ENCODE results near the gene DLGAP1. TPM values are rescaled to one million over a fixed set of nuclear protein-coding genes. Genes with fewer than 3 reads are reported as not detected.

Gene DLGAP1
- total and polyA plus RNA-seq, 2 experiments from 2014 or later, result 0.13 to 0.22 TPM

DNA sequence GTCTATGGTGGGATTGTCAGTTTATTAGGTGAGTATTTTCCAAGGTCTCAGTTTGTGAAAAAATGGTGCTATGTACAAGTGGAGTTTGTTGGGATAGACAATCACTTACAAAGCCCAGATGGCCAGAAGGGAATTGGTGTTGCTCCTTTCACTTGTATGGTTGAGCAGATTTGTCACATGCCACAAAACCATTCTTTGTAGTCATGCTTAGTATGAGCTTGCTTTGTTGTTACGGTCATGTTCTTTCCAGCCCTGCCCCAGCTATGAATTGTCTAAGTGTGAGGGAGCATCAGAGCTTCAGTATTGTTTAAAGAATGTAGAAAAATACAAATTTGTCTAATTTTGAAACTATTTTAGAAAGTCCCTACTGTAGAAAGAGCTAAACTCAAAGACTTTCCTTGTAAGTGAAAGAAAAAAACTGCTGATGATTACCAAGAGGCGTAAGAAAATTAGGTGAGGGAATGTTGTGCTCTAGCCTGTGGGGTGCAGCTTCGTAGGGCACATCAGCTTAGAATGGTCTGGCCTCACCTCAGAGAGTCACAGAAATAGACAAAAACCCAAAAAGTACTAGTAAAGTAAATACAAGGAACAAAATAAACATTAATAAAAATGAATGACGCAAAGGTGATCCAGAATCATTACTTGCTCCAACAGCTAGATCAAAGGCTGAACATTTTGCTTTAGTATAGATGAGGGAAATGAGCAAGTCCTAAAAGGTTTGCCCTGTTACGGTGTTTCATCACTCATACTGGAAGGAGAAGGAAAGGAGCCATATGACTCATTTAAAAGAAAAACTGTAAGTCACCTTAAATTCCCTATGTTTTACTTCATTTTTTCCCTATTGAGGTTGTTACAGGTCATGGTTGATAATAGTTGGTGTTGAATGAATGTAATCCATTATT, 995.9 kb downstream of the DLGAP1 start:
- peaks cover 62% of the 10 kb centered on the region for H3K4me1 ChIP-seq (ENCODE audit: insufficient read depth)
- 74 to 75% methylated on average over 5 of the region's 5 CpGs for WGBS, 2 experiments (ENCODE audit: low coverage in 1 of 2, low lambda C conversion rate in 2 of 2, missing lambda C conversion rate in 2 of 2)
- peak overlapping the region; percentile 71 for H3K27ac ChIP-seq
- no peaks in the 10 kb centered on the region for H3K27me3 ChIP-seq (replicated peaks; ENCODE audit: insufficient read depth)
- peaks cover 52% of the 10 kb centered on the region for H3K36me3 ChIP-seq (ENCODE audit: low read depth)
- peaks cover 70% of the 10 kb centered on the region for H3K79me2 ChIP-seq (ENCODE audit: insufficient read depth)
- no peaks in the 10 kb centered on the region for H4K20me1 ChIP-seq (ENCODE audit: insufficient read depth)
- H3K9me3 ChIP-seq (ENCODE audit: low read depth), result no peaks in the 10 kb centered on the region
- H3K9ac ChIP-seq, result peak overlapping the region; percentile 47
- no peak overlapping the region for H2AFZ ChIP-seq
- no peak overlapping the region for H3K4me3 ChIP-seq
- H3K4me2 ChIP-seq (ENCODE audit: unreplicated experiment), result peak overlapping the region; percentile 44
- in situ Hi-C loops (cut with MboI), result loop anchor here (10.0 kb wide), 1 partner anchor 206 kb away; no protein-coding TSS in a partner anchor
- peak; percentile 83 for DNase-seq
- peaks cover 89% of the 10 kb centered on the region for H3F3A ChIP-seq (ENCODE audit: insufficient read depth)
- no peaks in the 10 kb centered on the region for H3K9me2 ChIP-seq (ENCODE audit: insufficient read depth)
- TF ChIP-seq EZH2phosphoT487 (IDR thresholded peaks at IDR 0.05; ENCODE audit: insufficient read depth, low read depth), result no peak
- TF ChIP-seq EZH2 (IDR thresholded peaks at IDR 0.05; ENCODE audit: insufficient read depth, poor library complexity, severe bottlenecking), result no peak

DNA sequence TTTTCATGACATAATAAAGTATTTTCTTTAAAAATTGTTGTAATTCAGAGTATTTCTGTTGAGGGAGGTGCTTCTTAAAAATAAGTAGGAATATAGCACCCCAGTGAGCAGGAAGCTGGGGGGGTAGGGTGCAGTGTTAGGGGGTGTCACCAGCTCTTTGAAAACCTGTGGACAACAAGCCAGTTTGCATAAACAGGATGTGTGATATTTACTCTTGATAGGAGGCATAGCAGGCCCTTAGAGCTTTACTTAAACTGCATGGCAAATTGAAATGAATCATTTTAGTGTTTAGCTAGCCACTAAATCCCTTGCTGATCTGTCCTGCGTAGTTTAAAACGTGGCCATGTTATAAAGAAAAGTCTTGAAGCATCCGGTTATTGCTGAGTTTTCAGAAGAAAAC, 996.7 kb downstream of the DLGAP1 start:
- H3K36me3 ChIP-seq (ENCODE audit: low read depth), result peaks cover 52% of the 10 kb centered on the region
- H3K9me3 ChIP-seq (ENCODE audit: low read depth), result no peaks in the 10 kb centered on the region
- H3K9me2 ChIP-seq (ENCODE audit: insufficient read depth), result no peaks in the 10 kb centered on the region
- H3K27ac ChIP-seq, result peak overlapping the region; percentile 71
- H3K9ac ChIP-seq, result no peak overlapping the region
- H3K4me3 ChIP-seq, result no peak overlapping the region
- TF ChIP-seq EZH2phosphoT487 (IDR thresholded peaks at IDR 0.05; ENCODE audit: insufficient read depth, low read depth), result no peak
- TF ChIP-seq EZH2 (IDR thresholded peaks at IDR 0.05; ENCODE audit: insufficient read depth, poor library complexity, severe bottlenecking), result no peak
- in situ Hi-C loops (cut with MboI), result loop anchor here (10.0 kb wide), 1 partner anchor 206 kb away; no protein-coding TSS in a partner anchor
- DNase-seq, result no peak
- peaks cover 89% of the 10 kb centered on the region for H3F3A ChIP-seq (ENCODE audit: insufficient read depth)
- H2AFZ ChIP-seq, result no peak overlapping the region
- peaks cover 73% of the 10 kb centered on the region for H3K79me2 ChIP-seq (ENCODE audit: insufficient read depth)
- 98 to 100% methylated on average over 3 of the region's 3 CpGs for WGBS, 2 experiments (ENCODE audit: low coverage in 1 of 2, low lambda C conversion rate in 2 of 2, missing lambda C conversion rate in 2 of 2)
- H3K4me1 ChIP-seq (ENCODE audit: insufficient read depth), result peaks cover 62% of the 10 kb centered on the region
- no peaks in the 10 kb centered on the region for H3K27me3 ChIP-seq (replicated peaks; ENCODE audit: insufficient read depth)
- no peak overlapping the region for H3K4me2 ChIP-seq (ENCODE audit: unreplicated experiment)
- no peaks in the 10 kb centered on the region for H4K20me1 ChIP-seq (ENCODE audit: insufficient read depth)

DNA sequence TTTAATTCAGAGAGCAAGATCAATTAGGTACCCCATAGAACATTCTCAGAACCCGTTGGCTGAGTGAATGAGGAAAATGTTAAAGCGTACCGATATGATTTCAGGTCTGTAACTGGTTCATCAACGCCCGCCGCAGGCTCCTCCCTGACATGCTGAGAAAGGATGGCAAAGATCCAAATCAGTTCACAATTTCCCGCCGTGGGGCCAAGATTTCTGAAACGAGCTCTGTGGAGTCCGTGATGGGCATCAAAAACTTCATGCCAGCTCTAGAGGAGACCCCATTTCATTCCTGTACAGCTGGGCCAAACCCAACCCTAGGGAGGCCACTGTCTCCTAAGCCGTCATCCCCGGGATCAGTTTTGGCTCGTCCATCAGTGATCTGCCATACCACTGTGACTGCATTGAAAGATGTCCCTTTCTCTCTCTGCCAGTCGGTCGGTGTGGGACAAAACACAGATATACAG, 997.8 kb downstream of the DLGAP1 start:
- Histone ChIP-seq H3K9me2 (ENCODE audit: insufficient read depth) (no peaks in the 10 kb centered on the region), H3K4me1 (ENCODE audit: insufficient read depth) (peaks cover 51% of the 10 kb centered on the region), H3K27me3 (replicated peaks; ENCODE audit: insufficient read depth) (no peaks in the 10 kb centered on the region), H3K36me3 (ENCODE audit: low read depth) (peaks cover 51% of the 10 kb centered on the region), H3K4me2 (ENCODE audit: unreplicated experiment) (no peak overlapping the region), H3K27ac (no peak overlapping the region), H3K79me2 (ENCODE audit: insufficient read depth) (peaks cover 84% of the 10 kb centered on the region), H4K20me1 (ENCODE audit: insufficient read depth) (no peaks in the 10 kb centered on the region), H2AFZ (no peak overlapping the region), H3F3A (ENCODE audit: insufficient read depth) (peaks cover 88% of the 10 kb centered on the region), H3K4me3 (no peak overlapping the region), H3K9me3 (ENCODE audit: low read depth) (no peaks in the 10 kb centered on the region), H3K9ac (no peak overlapping the region)
- in situ Hi-C loops (cut with MboI), result loop anchor here (10.0 kb wide), 1 partner anchor 208 kb away; no protein-coding TSS in a partner anchor
- TF ChIP-seq EZH2 (IDR thresholded peaks at IDR 0.05; ENCODE audit: insufficient read depth, poor library complexity, severe bottlenecking), result no peak
- TF ChIP-seq EZH2phosphoT487 (IDR thresholded peaks at IDR 0.05; ENCODE audit: insufficient read depth, low read depth), result no peak
- no peak for DNase-seq
- 93 to 96% methylated on average over 15 of the region's 15 CpGs for WGBS, 2 experiments (ENCODE audit: low coverage in 1 of 2, low lambda C conversion rate in 2 of 2, missing lambda C conversion rate in 2 of 2)

DNA sequence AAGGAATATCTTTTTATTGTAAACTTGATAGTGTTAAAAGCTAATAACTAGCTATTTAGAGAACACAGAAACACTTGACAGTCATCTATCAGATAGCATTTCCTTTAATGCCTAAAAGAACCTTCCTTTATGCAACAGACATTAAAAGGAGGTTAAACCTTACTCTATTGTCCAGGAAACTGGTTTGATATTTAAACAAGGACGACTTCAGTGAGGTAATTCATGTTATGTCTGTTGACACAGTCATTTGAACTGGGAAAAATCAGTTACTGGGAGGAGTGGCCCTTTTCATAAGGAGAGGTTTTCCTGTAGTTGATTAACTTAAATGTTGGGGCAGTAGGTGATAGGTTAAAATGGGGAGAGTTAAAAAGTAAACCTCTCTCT, 998.4 kb downstream of the DLGAP1 start:
- Histone ChIP-seq H3K9me2 (ENCODE audit: insufficient read depth) (no peaks in the 10 kb centered on the region), H3K4me3 (no peak overlapping the region), H3K36me3 (ENCODE audit: low read depth) (peaks cover 45% of the 10 kb centered on the region), H2AFZ (no peak overlapping the region), H3K9me3 (ENCODE audit: low read depth) (no peaks in the 10 kb centered on the region), H3K27ac (peak overlapping the region; percentile 100), H3K27me3 (replicated peaks; ENCODE audit: insufficient read depth) (no peaks in the 10 kb centered on the region), H3K9ac (no peak overlapping the region), H3K79me2 (ENCODE audit: insufficient read depth) (peaks cover 90% of the 10 kb centered on the region), H3K4me1 (ENCODE audit: insufficient read depth) (peaks cover 48% of the 10 kb centered on the region), H3K4me2 (ENCODE audit: unreplicated experiment) (no peak overlapping the region), H4K20me1 (ENCODE audit: insufficient read depth) (no peaks in the 10 kb centered on the region), H3F3A (ENCODE audit: insufficient read depth) (peaks cover 82% of the 10 kb centered on the region)
- 100% methylated on average over 1 of the region's 1 CpG for WGBS, 2 experiments (ENCODE audit: low coverage in 1 of 2, low lambda C conversion rate in 2 of 2, missing lambda C conversion rate in 2 of 2)
- no peak for DNase-seq
- TF ChIP-seq EZH2phosphoT487 (IDR thresholded peaks at IDR 0.05; ENCODE audit: insufficient read depth, low read depth), result no peak
- in situ Hi-C loops (cut with MboI), result loop anchor here (10.0 kb wide), 1 partner anchor 208 kb away; no protein-coding TSS in a partner anchor
